NB4 (cell line): ENCODE data around the gene OR2L2.

Experiments
- DNase-seq: peaks from one replicate; pipeline ENCODE4 v3.0.0; 2010; ENCODE audit warnings: low read depth
- H3K4me3 ChIP-seq: one replicate; pipeline ENCODE4 v1.5.1; 2011; ENCODE audit warnings: mild to moderate bottlenecking, low read depth, low read length, moderate library complexity
- CTCF ChIP-seq: IDR thresholded peaks from one replicate; pipeline ENCODE4 v1.5.1; 2012; ENCODE audit warnings: low read depth, low read length
- MAX ChIP-seq: IDR thresholded peaks from 2 replicates; pipeline ENCODE4 v1.6.1; 2011; ENCODE audit warnings: low read depth, low read length
- MYC ChIP-seq: IDR thresholded peaks from 2 replicates; pipeline ENCODE4 v1.6.1; 2011; ENCODE audit warnings: low read depth, low read length
- POLR2A ChIP-seq: IDR thresholded peaks from 2 replicates; pipeline ENCODE4 v1.6.1; 2011; ENCODE audit warnings: mild to moderate bottlenecking; ENCODE audit not compliant: insufficient read length; ENCODE audit errors: extremely low read depth

Gene OR2L2

GRCh38 chr1:248029770-248030169 is at the start of gene OR2L2:
TSS of gene OR2L2 (plus strand) at chr1:248030070. CDS start at chr1:248038268, 8,198 bp downstream.
- TF ChIP-seq CTCF (no peak), MYC (no peak), POLR2A (no peak), MAX (no peak)
- DNase-seq, result no peak
- H3K4me3 ChIP-seq, result no peak within 1 kb of the TSS

DNA sequence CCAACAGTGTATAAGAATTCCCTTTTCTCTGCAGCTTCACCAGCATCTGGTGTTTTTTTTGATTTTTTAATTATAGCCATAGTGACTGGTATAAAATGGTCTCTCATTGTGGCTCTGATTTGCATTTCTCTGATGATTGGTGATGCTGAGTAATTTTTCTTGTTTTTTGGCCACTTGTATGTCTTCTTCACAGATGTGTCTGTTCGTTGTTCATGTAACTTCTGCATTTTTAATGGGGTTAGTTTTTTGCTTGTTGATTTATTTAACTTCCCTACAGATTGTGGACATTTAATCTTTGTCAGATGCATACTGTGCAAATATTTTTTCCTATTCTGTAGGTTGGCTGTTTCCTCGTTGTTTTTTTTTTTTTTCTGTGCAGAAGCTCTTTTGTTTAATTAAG is 36.9 kb upstream of the OR2L2 start:
- no peak for DNase-seq
- no peak for TF ChIP-seq MAX
- no peak for TF ChIP-seq POLR2A
- TF ChIP-seq MYC, result no peak
- TF ChIP-seq CTCF, result no peak
- no peak overlapping the region for H3K4me3 ChIP-seq

DNA sequence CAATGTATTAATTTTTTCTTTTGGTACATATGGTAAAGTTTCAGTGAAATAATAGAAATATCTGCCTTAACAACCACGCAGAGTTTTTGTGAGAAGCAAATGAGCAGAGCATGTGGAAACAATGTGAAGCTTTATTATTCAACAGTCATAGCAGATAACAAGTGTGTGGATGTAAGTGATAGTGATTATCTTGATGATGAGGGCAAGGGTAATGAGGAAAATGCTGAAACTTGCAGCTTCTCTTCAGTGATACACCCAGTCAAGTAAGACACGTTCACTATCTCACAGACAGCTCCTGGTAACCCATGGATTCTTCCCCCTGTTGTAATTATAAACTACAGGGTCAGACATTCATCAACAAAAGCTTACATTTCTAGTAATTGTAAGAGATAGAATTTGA is 31.1 kb upstream of the OR2L2 start:
- TF ChIP-seq POLR2A (no peak), CTCF (no peak), MAX (no peak), MYC (no peak)
- H3K4me3 ChIP-seq, result no peak overlapping the region
- no peak for DNase-seq

- TF ChIP-seq CTCF (no peak), POLR2A (no peak), MAX (no peak), MYC (no peak)
- DNase-seq, result no peak
- no peak overlapping the region for H3K4me3 ChIP-seq
These were observed 29.7 kb upstream of the OR2L2 start for GRCh38 chr1:248000169-248000568.

GRCh38 chr1:248007778-248008177 is 22.1 kb upstream of the OR2L2 start:
- H3K4me3 ChIP-seq, result no peak overlapping the region
- no peak for DNase-seq
- no peak for TF ChIP-seq MYC

DNA sequence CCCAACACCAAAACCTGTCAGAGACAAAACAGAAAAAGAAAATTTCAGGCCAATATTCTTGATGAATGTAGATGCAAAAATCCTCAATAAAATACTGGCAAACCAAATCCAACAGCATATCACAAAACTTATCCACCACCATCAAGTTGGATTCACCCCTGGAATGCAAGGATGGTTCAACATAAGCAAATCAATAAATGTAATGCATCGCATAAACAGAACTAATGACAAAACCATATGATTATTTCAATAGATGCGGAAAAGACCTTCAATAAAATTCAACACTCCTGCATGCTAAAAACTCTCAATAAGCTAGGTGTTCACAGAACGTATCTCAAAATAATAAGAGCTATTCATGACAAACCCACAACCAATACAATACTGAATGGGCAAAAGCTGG is 20.2 kb upstream of the OR2L2 start:
- no peak for DNase-seq
- TF ChIP-seq CTCF (no peak), POLR2A (no peak), MYC (no peak)
- no peak overlapping the region for H3K4me3 ChIP-seq
